NB4 (cell line): ENCODE results near the gene ANKRD11.

Experiments
- MYC ChIP-seq: IDR thresholded peaks from 2 replicates; pipeline ENCODE4 v1.6.1; 2011; ENCODE audit warnings: low read depth, low read length
- POLR2A ChIP-seq: IDR thresholded peaks from 2 replicates; pipeline ENCODE4 v1.6.1; 2011; ENCODE audit warnings: mild to moderate bottlenecking; ENCODE audit not compliant: insufficient read length; ENCODE audit errors: extremely low read depth
- TF ChIP-seq, protein P1 (sequence below): IDR thresholded peaks from one replicate; pipeline ENCODE4 v1.5.1; 2012; ENCODE audit warnings: low read depth, low read length

DNA sequence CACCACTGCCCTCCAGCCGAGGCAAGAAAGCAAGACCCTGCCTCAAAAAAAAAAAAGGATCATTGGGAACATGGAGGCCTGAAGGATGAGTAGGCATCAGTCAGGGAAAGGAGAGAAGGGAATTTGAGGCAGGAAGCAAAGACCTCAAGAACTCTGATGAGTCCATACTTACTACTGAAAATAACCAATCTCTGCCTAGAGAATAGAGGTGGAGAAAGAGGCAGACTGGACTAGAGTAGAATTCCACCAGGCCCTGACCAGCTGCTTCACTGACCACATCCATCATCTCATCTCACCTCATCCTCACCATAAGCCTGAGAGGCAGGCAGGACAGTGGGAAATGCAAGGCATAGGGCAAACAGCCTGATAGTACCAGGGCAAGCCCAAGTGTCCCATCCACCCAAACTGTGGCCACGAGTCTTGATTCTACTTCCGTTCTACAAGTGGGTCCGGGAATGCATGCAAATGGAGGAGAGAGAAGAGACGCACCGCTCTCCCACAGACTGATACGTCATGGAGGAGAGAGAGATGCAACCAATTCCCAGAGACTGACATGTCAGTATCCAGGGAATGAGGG is 17.1 kb downstream of the ANKRD11 start:
- TF ChIP-seq, protein P1, sequence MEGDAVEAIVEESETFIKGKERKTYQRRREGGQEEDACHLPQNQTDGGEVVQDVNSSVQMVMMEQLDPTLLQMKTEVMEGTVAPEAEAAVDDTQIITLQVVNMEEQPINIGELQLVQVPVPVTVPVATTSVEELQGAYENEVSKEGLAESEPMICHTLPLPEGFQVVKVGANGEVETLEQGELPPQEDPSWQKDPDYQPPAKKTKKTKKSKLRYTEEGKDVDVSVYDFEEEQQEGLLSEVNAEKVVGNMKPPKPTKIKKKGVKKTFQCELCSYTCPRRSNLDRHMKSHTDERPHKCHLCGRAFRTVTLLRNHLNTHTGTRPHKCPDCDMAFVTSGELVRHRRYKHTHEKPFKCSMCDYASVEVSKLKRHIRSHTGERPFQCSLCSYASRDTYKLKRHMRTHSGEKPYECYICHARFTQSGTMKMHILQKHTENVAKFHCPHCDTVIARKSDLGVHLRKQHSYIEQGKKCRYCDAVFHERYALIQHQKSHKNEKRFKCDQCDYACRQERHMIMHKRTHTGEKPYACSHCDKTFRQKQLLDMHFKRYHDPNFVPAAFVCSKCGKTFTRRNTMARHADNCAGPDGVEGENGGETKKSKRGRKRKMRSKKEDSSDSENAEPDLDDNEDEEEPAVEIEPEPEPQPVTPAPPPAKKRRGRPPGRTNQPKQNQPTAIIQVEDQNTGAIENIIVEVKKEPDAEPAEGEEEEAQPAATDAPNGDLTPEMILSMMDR, result no peak
- TF ChIP-seq POLR2A, result no peak
- no peak for TF ChIP-seq MYC
